ACC112 (cell line): ENCODE measurements around the gene ANKRD53.
"Not testable (repeated sequence)": the region's sequence is repeated elsewhere in the genome, so short reads cannot be mapped to it uniquely, and the experiment has no call there.

Experiments used
- H2AFZ ChIP-seq: fragments of 200-600 bp; sonication (generic); one replicate; pipeline ENCODE4 v1.6.0; 2017; ENCODE audit warnings: antibody characterized with exemption, low read length; ENCODE audit not compliant: unreplicated experiment
- H3K27ac ChIP-seq: fragments of 200-600 bp; sonication (generic); 2 replicates; pipeline ENCODE4 v1.5.1; 2014; ENCODE audit warnings: low read depth, mild to moderate bottlenecking, antibody characterized with exemption, low read length, moderate library complexity
- H3K27me3 ChIP-seq: fragments of 200-600 bp; sonication (generic); 2 replicates; pipeline ENCODE4 v1.6.1; 2014; ENCODE audit warnings: mild to moderate bottlenecking, antibody characterized with exemption, low read length, moderate library complexity, mixed read lengths; ENCODE audit not compliant: insufficient read depth
- H3K36me3 ChIP-seq: fragments of 200-600 bp; sonication (generic); 2 replicates; pipeline ENCODE4 v1.6.1; 2016; ENCODE audit warnings: mild to moderate bottlenecking, antibody characterized with exemption, low read length, moderate library complexity, mixed read lengths; ENCODE audit not compliant: insufficient read depth
- H3K4me1 ChIP-seq: fragments of 200-600 bp; sonication (generic); one replicate; pipeline ENCODE4 v1.6.1; 2016; ENCODE audit warnings: low read length, mixed read lengths; ENCODE audit not compliant: insufficient read depth, unreplicated experiment, control insufficient read depth
- H3K4me3 ChIP-seq: fragments of 200-600 bp; sonication (generic); 2 replicates; pipeline ENCODE4 v1.5.1; 2014; ENCODE audit warnings: mild to moderate bottlenecking, low read depth, low read length
- H3K79me2 ChIP-seq: fragments of 200-600 bp; sonication (generic); one replicate; pipeline ENCODE4 v1.6.0; 2016; ENCODE audit warnings: low read length; ENCODE audit not compliant: control insufficient read depth, unreplicated experiment, insufficient read depth

The ANKRD53 gene

DNA sequence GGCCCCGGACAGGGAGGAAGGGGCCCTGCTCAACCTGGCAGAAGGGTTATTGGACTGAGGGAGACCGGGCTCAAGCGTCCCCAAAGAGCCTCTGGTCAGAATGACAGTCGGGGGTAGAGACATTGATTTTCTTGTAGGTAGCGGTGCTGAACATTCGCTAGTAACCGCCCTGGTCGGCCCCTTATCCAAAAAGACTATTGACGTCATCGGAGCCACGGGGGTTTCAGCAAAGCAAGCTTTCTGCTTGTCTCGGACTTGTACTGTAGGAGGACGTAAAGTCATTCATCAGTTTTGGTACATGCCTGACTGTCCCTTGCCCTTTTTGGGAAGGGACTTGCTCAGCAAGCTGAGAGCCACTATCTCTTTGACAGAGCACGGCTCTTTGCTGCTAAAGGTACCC lies 43.0 kb downstream of the ANKRD53 start:
- H3K27me3 ChIP-seq, H3K36me3 ChIP-seq, H3K4me3 ChIP-seq, H3K27ac ChIP-seq, H3K79me2 ChIP-seq, H2AFZ ChIP-seq, H3K4me1 ChIP-seq: not testable (repeated sequence)

DNA sequence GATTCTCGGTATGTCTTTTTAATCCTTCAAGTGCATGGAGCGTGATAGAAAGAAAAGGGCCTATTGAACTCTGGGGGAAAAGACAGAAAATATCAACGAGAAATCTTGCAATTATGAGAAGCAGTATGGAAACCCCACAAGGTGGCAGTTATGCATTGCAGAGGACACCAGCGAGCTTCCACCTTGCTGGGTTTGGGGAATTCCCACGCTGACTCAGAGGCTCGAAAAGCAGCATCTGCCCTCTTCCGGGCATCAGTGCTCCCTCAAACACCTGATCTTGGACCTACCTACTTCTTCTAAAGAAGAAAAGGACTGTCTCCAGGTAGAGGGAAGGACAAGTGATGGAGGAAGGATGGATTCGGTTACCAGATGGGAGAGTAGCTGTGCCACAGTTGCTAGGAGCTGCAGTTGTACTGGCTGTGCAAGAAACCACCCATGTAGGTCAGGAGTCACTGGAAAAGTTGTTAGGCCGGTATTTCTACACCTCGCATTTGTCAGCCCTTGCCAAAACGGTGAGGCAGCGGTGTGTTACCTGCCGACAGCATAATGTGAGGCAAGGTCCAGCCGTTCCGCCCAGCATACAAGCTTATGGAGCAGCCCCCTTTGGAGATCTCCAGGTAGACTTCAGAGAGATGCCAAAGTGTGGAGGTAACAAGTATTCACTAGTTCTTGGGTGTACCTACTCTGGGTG lies 45.3 kb downstream of the ANKRD53 start:
- H3K27me3 ChIP-seq, H3K27ac ChIP-seq, H3K4me1 ChIP-seq, H3K4me3 ChIP-seq, H2AFZ ChIP-seq, H3K79me2 ChIP-seq, H3K36me3 ChIP-seq: not testable (repeated sequence)
